Karpas-422 (cell line): ENCODE data around the gene MTAP. TPM values are rescaled to one million over a fixed set of nuclear protein-coding genes. Genes with fewer than 3 reads are reported as not detected.

Experiments used
- DNase-seq: peaks from one replicate; pipeline ENCODE4 v3.0.0-alpha.2; 2015
- H2AFZ ChIP-seq: fragments of 200-600 bp; sonication (generic); 2 replicates; pipeline ENCODE4 v1.6.1; 2014; ENCODE audit warnings: antibody characterized with exemption, low read length, mixed read lengths
- H3K27ac ChIP-seq: fragments of 200-600 bp; sonication (generic); 2 replicates; pipeline ENCODE4 v1.5.1; 2014; ENCODE audit warnings: mild to moderate bottlenecking, low read length, moderate library complexity
- H3K27me3 ChIP-seq: fragments of 200-600 bp; sonication (generic); 2 replicates; pipeline ENCODE4 v1.6.1; 2014; ENCODE audit warnings: low read length, mixed read lengths
- H3K36me3 ChIP-seq: fragments of 200-600 bp; sonication (generic); 2 replicates; pipeline ENCODE4 v1.6.1; 2014; ENCODE audit warnings: low read length, mixed read lengths; ENCODE audit not compliant: insufficient read depth
- H3K4me1 ChIP-seq: fragments of 200-600 bp; sonication (generic); 2 replicates; pipeline ENCODE4 v1.6.1; 2014; ENCODE audit warnings: mild to moderate bottlenecking, low read length, mixed read lengths
- H3K4me2 ChIP-seq: fragments of 200-600 bp; sonication (generic); 2 replicates; pipeline ENCODE4 v1.6.1; 2014; ENCODE audit warnings: low read length, low read depth, mild to moderate bottlenecking; ENCODE audit not compliant: poor library complexity, severe bottlenecking
- H3K4me3 ChIP-seq: fragments of 200-600 bp; sonication (generic); 2 replicates; pipeline ENCODE4 v1.5.1; 2014; ENCODE audit warnings: mild to moderate bottlenecking, antibody characterized with exemption, low read length, mixed read lengths
- H3K79me2 ChIP-seq: fragments of 200-600 bp; sonication (generic); 2 replicates; pipeline ENCODE4 v1.6.1; 2014; ENCODE audit warnings: mild to moderate bottlenecking, low read length, mixed read lengths
- H3K9ac ChIP-seq: fragments of 200-600 bp; sonication (generic); 2 replicates; pipeline ENCODE4 v1.6.0; 2014; ENCODE audit warnings: low read length
- H3K9me2 ChIP-seq: fragments of 200-600 bp; sonication (generic), shearing (Covaris generic); replicated peaks from 2 replicates; pipeline ENCODE4 v1.6.0; 2014; ENCODE audit warnings: mild to moderate bottlenecking, low read length, moderate library complexity; ENCODE audit not compliant: insufficient read depth
- H3K9me3 ChIP-seq: fragments of 300-700, 200-600 bp; sonication (generic); 2 replicates; pipeline ENCODE4 v1.6.1; 2014; ENCODE audit warnings: low read length, mixed read lengths
- H4K20me1 ChIP-seq: fragments of 200-600 bp; sonication (generic); 2 replicates; pipeline ENCODE4 v1.6.1; 2014; ENCODE audit warnings: mild to moderate bottlenecking, antibody characterized with exemption, low read length, low read depth; ENCODE audit not compliant: insufficient read depth
- total RNA-seq: library from RNA; depleted of rRNA; stranded (reverse); fragments of >200 nt; shearing (Covaris generic); gene quantifications from 2 replicates; pipeline ENCODE4 v1.2.3, GENCODE V29; 2014; ENCODE audit warnings: low replicate concordance; rRNA removed

Gene MTAP
- total RNA-seq, 1 experiment from 2014 or later, result 38.7 TPM

DNA sequence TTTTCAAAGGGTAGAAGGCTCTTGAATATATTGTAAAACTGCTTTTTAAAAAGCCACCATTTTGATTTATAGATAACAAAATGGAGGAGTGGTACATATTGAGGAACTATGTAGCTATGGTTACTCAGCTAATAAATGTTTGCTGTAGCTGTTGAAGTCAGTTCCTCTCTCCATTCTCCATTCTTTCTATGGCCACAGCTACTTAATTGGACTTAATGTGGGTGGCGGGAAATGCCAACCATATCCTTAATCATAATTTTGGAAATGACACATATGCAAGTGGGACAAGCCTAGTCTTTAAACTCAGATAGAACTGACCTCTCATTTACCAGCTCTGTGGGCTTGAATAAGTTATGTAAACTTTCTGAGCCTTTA, 181.1 kb downstream of the MTAP start:
- Histone ChIP-seq H4K20me1 (no peaks in the 10 kb centered on the region), H3K9ac (no peak overlapping the region), H3K4me3 (no peak overlapping the region), H3K4me2 (no peak overlapping the region), H3K4me1 (peaks cover 50% of the 10 kb centered on the region), H3K27me3 (no peaks in the 10 kb centered on the region), H2AFZ (no peak overlapping the region), H3K9me2 (no peaks in the 10 kb centered on the region), H3K79me2 (peaks cover 96% of the 10 kb centered on the region), H3K27ac (no peak overlapping the region), H3K36me3 (peaks cover 33% of the 10 kb centered on the region), H3K9me3 (no peaks in the 10 kb centered on the region)
- peak; percentile 52 for DNase-seq

GRCh38 chr9:21984101-21984500, 181.7 kb downstream of the MTAP start:
- no peak overlapping the region for H3K4me3 ChIP-seq
- peaks cover 55% of the 10 kb centered on the region for H3K4me1 ChIP-seq
- H3K9me2 ChIP-seq, result no peaks in the 10 kb centered on the region
- no peaks in the 10 kb centered on the region for H4K20me1 ChIP-seq
- no peak overlapping the region for H2AFZ ChIP-seq
- no peaks in the 10 kb centered on the region for H3K27me3 ChIP-seq
- no peaks in the 10 kb centered on the region for H3K9me3 ChIP-seq
- no peak overlapping the region for H3K9ac ChIP-seq
- peaks cover 96% of the 10 kb centered on the region for H3K79me2 ChIP-seq
- DNase-seq, result no peak
- 0 out of 2 replicates have a peak overlapping the region, but pooled peaks have one; percentile 9 for H3K27ac ChIP-seq
- H3K4me2 ChIP-seq, result no peak overlapping the region
- peaks cover 33% of the 10 kb centered on the region for H3K36me3 ChIP-seq

DNA sequence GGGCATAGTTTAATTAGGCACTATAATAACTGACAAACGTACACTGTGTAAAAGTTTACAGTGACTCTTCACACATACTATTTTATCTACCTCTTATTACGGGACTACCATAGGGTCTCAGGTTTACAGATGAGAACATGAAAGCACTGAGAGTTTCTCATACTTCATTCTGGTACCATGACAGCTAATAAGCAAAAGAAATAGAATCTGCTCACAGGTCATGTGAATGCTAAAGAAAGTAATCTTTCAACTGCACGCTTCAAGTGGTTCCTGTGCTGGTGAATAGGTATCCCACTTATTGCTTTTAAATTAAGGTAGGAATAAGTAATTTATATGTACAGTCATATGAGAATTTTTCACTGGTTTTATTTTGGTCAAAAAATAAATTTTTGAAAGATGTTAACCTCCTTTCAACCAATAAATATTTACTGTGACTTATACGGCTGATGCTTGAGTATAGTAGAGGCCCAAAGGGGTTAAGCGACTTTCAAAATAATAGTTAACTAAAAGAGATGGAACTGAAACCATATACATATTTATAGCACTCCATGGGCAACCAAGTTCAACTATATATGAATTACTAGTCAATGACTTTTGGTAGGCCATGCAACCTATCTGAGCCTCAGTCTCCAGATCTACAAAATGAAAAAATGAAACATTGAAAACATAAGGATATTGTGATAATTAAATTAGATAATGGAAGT, 183.7 kb downstream of the MTAP start:
- Histone ChIP-seq H3K9me3 (no peaks in the 10 kb centered on the region), H4K20me1 (no peaks in the 10 kb centered on the region), H2AFZ (no peak overlapping the region), H3K4me3 (no peak overlapping the region), H3K9me2 (no peaks in the 10 kb centered on the region), H3K27ac (peak overlapping the region; percentile 40), H3K4me2 (peak overlapping the region; percentile 69), H3K36me3 (peaks cover 41% of the 10 kb centered on the region), H3K27me3 (no peaks in the 10 kb centered on the region), H3K4me1 (peaks cover 74% of the 10 kb centered on the region), H3K9ac (no peak overlapping the region), H3K79me2 (peaks cover 100% of the 10 kb centered on the region)
- DNase-seq, result no peak

Other genes with a start within 250 kb of the MTAP start
- 88.7 and 254 TPM in 2 replicates for gene CDKN2A, start 191.8 kb downstream of the MTAP start, total RNA-seq
- 14.5 and 35.3 TPM in 2 replicates for gene CDKN2B-AS1, start 192.2 kb downstream of the MTAP start, total RNA-seq
- gene CDKN2B, start 206.7 kb downstream of the MTAP start, total RNA-seq, result 2.0 and 4.3 TPM in 2 replicates